Hepatocyte (in vitro differentiated cells): ENCODE measurements around the gene PLEKHD1.

Experiments
- CTCF ChIP-seq: fragments of 200-600 bp; sonication (generic); IDR thresholded peaks from 2 replicates; pipeline ENCODE4 v1.5.1; 2016; ENCODE audit warnings: antibody characterized with exemption, mild to moderate bottlenecking; ENCODE audit not compliant: poor library complexity
- EZH2 ChIP-seq: fragments of 200-600 bp; sonication (generic); IDR thresholded peaks from 2 replicates; pipeline ENCODE4 v1.6.1; 2016; ENCODE audit warnings: antibody characterized with exemption, mild to moderate bottlenecking, borderline replicate concordance
- EZH2phosphoT487 ChIP-seq: fragments of 200-600 bp; sonication (generic); IDR thresholded peaks from one replicate; pipeline ENCODE4 v1.6.1; 2018; ENCODE audit warnings: antibody characterized with exemption, mild to moderate bottlenecking, low read depth, moderate library complexity; ENCODE audit not compliant: unreplicated experiment, severe bottlenecking

GRCh38 chr14:69519204-69520100, 34.9 kb downstream of the PLEKHD1 start:
- TF ChIP-seq CTCF (no peak), EZH2phosphoT487 (no peak), EZH2 (no peak)
